HG03565 (cell line): ENCODE data around the gene LDB2.

Experiments
- ATAC-seq: cut with Tn5 transposase; IDR thresholded peaks from one replicate; pipeline ENCODE4 v1.9.1; 2021; ENCODE audit warnings: mild to moderate bottlenecking, moderate library complexity; ENCODE audit not compliant: unreplicated experiment

Gene LDB2

DNA sequence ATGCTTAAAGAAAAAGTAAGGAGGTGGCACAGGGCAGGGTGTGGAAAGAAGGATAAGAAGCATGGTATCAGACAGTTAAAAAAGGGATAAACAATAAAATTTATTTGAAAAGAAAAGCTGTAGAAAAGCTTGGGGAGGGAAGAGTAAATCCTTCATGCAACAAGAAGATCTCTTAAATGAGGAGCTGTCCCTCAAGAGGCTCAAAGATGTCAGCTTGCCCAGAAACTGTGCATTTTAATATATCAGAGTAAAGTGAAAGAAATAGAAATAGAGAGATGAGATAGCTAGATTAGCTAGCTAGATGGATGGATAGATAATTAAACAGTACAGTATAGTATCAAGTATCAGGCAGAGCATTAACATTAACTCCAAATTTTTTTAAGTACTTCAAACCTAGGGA is 170.3 kb downstream of the LDB2 start:
- no peak for ATAC-seq

DNA sequence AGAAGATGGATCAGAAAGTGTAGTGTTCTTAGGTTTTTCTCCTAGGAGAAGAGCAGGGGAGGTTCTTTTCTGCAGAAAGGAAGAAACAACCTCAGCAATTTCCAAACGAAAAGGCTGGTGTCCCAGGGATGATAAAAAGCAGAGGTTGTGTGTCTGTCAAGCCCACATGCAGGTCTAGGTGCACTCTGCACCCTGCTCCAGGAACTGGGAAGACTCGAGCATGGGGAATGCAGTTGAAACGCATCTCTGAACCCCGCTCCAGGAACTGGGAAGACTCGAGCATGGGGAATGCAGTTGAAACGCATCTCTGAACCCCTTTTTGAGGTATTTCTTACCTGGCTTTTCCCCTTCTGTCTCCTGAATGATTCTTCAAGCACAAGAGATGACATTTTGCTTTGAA is 171.2 kb downstream of the LDB2 start:
- no peak for ATAC-seq

DNA sequence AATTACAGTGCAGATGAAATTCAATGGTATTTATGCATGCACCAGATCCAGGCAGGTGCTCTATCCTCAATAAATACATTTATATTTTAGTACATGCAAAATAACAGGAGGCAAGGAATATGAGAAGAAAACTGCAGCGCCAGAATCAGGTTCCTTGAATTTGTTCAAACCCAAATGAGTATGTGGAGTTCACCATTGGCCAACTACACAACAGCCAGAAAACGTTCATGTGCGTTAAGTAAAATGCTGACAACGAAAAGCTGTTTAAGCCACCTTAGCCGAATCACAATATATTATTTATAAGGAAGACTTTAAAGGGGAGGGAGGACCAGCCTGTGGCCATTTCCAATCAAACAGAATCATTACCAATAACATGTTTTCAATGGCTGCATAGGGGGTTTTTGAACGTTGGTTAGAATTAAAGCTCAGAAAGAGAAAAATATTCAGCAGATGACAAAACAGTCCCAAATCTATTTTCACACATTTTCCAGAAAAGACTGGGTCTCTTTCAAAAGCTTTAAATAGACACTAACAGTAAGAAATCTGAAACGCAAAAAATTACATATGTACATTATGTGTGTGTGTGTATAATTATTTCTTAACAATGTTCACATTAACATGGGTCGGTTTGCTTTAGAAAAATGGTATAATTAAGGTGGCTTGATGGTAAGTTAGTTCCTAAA is 171.9 kb downstream of the LDB2 start:
- no peak for ATAC-seq

DNA sequence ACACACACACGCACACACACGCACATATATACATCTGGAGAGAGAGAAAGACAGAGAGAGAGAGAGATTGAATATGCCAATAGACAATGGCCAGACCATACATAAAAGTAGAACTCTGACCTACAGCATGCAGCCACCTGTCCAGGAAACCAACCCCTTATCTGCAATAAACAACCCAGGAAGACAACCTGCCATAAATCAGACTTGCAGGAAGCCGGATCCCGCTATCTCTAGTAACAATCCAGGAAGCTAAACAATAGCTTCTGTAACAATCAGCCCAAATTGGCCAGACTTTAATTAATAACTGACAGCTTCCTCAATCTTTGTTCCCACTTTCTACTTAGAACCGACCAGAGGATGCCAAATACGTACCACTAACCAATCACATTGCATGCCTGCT is 173.2 kb downstream of the LDB2 start:
- no peak for ATAC-seq

DNA sequence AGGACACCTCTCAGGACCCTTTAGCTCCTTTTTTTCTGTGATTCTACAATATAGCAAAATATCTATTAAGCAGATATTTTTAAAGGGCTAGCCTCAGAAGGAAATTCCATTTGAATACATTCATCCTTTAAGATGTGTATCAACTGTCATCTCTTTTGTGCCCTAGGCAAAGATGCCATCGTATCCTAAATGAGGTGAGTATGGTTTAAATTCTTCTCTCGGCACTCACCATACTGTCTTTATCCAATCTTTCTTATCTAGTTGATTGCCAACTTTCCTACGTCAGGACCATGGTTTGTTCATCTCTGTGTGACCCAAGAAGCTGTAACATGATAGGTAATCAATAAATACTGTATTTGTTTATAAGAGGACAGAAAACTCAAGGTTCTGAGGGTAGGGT is 176.0 kb downstream of the LDB2 start:
- ATAC-seq = no peak

DNA sequence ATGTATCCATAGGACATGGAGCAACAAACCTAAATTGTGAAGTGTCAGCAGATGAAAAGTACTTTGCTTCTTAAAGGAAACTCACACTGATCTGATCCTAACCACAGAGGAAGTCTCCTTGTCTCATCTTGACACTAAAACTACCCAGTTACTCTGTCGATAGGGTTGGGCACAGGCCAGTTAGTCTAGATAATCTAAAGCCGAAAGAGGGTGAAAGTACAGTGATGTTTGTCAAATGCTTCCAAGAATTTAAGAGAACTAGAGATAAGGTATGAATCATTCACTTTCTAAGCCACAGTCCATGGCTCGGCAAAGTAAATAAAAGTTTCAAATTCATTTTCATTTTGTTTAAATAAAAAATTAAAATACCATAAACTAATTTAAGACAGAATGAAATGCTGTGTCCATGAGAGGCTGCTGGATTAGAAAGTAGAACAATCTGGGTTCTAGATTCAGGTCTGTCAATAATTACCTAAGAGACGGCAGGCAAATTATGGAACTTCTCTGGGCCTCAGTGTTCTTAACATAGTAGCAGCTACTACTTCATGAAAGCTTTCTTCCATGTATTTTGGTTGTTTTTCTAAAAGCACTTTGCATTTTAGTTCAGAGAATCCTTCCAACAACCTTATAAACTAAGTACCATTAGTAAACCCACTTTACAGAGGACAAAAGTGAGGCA is 176.7 kb downstream of the LDB2 start:
- no peak for ATAC-seq

DNA sequence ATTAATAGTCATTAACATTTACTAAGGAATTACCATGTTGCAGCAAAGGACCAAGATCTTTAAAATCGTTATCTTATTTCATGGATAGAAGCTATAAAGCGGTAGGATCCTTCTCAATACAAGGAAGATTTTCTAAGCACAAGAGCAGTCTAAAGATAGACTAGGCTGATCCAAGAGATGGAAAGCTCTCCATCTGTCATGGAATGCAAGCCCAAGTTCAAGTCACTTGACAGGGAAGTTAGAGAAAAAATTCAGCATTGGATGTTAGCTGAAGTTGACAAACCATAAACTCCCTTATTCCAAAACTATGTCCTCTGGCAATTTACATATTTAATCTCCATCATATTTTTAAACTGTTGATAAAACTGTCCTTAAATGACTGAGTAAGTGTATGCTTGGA is 177.7 kb downstream of the LDB2 start:
- ATAC-seq = no peak

DNA sequence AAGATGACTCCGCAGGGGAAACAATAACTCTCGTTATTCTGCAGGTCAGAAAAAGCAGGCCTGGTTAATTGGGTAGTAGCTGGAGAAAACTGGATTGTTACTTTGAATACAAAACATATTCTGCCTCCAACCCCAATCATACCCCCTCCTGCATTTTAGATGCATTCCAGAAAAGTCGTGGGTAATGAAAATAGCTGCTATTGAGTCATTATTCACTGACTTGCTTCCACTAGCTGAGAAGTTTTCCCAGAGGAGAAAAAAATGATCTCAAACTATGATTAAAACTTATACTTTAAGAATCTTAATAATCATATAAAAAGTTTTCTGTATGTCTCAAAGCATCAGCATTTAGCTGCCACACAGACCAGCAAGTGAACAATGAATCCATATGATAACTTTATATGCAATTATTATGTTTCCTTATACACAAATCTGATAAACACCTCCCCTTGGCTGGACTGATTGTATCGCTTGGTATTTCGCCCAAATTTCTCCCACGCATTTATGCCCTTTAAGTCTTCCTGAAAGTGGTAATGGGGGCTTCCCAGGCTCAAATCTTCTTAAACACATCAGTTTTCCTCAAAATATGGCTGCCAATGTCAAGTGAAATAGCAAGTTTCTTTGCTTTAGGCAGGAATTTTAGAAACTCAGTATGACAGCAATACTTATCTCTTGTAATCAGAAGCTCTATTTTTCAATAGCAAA is 181.0 kb downstream of the LDB2 start:
- no peak for ATAC-seq

DNA sequence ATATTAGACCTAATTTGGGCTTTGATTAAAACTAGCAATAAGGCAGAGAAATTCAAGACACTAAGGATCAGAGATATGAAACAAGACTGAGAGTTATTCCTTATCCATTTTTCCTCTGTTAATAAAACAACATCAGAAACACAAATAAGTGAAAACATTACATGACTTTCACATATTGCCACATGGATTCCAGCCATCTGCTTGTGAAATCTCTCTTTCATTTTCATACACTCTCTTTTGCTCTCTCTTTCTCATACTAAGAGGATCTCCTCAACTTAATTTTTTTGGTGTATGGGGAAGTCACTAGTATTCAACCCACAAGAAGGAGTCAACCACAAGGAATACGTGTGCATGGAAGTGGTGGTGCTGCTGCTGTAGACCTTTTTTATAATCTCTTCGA is 183.0 kb downstream of the LDB2 start:
- no peak for ATAC-seq

DNA sequence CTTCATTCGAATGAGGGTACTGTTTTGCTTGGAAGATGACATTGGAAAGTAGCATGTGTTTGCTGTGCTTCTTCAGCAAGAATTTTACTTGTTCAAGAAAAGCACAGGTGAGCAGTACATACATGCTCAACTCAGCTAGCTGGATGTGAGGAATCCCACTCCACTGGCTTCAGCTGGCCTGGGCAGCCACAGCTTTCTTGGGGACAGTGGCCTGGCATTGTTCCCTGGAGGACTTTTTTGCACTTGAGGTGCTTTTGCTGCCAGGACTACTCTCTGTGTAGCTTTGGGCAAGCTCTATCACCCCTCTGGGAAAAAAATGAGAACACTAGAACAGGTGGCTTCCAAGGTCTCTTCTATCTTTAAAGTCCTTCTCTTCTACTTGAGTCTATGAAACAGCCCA is 184.3 kb downstream of the LDB2 start:
- no peak for ATAC-seq

DNA sequence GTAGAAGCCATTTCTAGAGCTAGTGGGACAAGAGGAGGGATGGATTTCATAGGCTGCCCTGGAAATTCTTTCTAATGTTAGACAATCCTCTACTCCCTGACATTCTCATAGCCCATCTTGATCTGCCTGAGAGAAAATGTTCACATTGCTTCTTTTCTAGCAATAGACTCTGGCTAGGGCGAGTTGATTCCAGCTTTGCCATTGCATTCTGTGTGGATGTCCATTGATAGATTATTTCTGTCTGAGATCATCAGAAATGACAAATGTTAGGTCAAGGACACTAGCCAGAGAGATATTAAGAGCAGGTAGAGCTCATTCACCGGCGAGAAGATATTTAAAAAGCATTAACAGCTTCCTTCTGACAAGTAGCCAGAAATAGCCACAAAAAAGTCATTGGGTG is 184.7 kb downstream of the LDB2 start:
- ATAC-seq = no peak

DNA sequence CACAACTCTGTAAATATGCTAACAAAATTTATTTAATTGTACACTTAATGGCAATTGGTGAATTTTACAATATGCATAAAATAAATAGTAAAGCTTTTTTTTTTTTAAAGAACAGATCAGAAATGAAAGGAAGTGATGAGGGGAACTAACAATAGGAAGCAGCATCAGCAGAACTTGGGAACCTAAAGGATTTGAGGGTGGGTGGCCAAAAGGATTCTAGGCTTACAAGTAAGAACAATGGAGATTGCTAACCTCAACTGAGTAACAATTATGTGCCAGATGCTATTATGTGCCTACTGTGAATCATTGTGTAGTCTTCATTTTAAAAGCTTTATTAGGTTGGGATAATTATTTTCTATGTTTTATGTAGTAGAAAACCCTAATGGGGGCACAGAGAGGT is 185.2 kb downstream of the LDB2 start:
- ATAC-seq = no peak

DNA sequence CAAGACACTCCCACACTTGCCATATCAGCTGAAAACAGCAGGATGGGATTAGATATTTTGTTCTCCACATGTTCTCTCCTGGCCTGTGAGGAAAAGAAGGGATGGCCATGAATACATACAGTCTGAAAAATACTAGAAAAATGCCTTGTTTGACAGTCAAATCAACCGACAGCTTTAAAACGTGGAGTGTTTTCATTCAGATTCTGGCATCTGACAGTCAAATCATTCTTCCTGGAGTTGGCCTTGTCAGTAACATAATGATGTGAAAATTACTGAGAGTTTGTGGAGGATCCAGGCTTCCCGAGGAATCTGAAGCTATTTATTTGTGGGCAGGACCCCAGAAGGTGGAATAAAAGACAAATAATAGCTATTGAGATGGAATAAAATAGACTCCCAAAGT is 188.2 kb downstream of the LDB2 start:
- no peak for ATAC-seq

DNA sequence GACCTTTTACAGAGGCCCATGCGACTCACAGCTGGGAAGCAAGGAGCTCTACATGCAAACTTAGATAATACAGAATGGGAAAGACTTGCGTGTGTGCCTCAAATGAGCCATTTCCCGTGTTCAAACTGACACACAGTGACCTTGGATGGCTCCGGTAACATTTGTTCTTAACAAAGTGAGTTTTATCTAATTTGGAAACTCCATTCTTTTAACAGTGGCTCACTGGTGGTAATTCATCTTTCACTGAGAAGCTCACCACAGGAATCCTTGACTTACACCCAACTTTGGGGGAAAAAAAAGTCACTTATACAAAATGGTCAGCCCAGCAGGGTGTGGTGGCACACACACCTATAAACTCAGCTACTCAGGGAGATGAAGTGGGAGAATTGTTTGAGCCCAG is 190.6 kb downstream of the LDB2 start:
- ATAC-seq = no peak

DNA sequence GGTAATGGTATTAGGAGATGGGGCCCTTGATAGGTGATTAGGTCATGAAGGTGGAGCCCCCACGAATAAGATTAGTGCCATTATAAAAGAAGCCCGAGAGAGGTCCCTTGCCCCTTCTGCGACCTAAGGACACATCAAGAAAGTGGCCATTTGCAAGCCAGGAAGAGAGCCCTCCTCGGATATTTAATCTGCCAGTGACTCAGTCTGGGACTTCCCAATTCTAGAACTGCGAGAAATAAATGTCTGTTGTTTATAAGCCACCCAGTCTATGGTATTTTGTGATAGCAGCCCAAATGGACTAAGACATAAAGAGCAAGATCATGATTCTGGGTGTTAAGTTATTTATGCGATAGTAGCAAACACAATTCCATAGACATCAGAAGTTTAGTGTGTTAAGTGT is 192.2 kb downstream of the LDB2 start:
- ATAC-seq = no peak

DNA sequence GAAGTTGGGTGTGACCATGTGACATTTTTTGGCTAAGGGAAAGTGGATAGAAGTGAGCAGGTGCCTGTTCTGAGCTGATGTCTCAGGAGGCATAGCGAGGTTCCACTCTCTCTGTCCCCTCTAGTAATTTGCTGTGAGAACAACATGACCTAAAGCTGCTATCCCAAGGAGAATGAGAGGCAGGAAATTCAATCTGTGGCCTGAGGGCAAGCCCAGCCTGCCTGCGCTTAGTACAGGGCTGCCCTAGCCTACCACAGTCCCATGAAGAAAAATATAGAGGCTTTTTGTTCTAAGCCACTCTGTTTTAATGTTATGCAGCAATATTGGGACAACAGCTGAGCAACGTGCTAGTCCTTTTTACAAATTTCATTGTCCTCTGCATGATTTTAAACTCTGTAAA is 193.1 kb downstream of the LDB2 start:
- no peak for ATAC-seq

DNA sequence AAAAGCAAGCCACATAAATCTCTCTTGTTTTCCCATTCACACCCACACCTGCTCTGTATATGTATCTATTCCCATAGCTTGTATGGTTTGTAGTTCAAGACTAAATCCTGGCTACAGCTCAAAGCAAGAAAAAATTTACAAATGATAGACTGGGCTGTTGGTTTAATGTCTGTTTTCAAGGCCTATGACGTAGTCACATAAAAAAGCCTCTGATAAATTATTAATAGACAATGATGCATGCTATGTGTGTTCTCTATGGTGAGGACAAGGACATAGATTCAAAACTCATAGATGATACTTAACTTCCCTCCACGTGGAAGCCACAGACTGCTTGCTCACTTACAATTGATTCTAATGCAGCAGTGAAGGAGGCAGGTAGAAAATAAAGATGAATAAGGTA is 194.0 kb downstream of the LDB2 start:
- no peak for ATAC-seq

DNA sequence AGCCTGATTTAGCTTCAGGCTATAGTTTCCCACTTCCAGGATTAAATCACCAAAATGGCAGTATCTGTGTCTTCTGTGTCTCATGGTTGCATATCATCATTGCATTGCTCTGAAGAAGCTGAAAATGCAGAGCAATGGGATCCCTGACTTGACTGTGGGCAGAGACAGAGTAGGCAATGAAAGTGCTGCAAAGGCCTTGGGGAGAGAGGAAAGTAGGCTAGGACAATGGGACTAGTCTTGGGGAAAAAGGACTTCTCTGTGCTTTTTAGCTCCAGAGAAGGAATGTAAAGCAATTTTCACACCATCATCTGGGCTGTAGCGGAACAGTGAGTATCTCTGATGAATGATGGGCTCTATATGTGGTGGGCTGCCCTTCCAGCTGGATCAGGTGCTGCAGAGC is 202.5 kb downstream of the LDB2 start:
- ATAC-seq = no peak

DNA sequence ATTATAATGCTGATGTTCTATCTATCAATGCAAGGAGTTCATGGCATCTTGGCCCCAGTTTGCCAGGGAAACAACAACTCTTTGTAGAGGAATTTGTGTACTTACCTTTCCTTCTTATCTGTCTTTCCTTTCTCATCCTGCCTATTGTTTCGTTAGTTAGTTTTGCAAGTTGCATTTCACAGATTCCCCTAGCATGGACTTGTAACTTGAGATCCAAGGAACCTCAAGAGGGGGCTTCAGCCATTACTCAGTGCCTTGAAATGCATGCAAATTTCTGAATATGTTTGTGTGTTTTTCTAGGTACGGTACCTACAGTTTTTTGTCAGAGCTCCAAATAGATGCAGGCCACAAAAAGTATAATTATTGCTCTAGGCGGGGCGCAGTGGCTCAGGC is 203.6 kb downstream of the LDB2 start:
- no peak for ATAC-seq

DNA sequence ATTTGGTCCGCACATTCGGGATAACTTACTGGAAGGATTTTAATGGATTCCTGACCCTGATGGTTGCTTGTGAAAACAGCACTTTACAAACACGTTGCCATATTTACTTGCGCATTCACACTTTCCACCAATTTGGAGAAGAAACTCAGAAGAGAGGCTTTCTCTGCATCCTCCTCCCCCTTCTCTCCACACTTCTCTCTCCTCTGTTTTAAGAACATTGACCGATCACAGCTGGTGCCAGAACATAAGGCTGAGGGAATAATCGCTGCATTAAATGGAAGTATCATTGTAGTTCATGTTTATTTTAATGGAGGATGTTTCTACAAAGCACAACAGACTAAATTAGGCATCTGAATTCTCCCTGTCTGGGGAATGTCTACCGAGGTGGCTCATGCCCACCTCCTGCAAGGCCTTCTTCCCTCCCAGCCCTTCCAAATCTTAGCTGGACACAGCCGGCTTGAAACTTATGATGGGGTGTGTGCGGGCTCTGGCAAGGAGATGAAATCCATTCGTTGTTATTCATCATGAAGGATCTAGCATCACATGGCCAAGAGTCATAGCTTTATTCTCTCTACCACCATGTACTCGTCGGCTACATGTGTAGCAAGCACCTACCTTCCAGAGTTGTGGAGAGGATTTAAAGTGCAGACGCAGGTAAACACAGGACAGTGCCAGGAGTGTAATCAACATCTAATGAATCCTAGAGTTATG is 204.1 kb downstream of the LDB2 start:
- no peak for ATAC-seq

DNA sequence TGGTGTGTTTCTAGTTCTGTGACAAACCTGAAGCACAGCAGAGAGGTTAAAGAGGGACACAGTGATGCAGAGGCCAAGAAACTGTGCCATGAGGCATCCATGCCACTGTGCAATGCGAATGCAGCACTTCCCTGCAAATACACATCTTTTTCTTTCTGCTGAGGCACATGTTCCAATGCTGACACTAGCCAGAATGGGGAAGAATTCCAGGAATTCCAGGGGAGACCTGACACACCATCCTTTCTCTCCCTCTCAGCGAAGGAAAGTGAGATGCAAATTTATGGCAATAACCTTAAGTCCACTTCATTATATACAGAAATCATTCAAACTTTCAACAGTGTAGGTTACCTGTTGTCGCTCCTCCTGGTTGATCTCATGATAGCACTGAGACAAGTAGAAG is 204.8 kb downstream of the LDB2 start:
- ATAC-seq = no peak
